GM12878 (cell line): ENCODE results near the gene TRIM22. TPM values are rescaled to one million over a fixed set of nuclear protein-coding genes. Genes with fewer than 3 reads are reported as not detected.
"Not testable (repeated sequence)": the region's sequence is repeated elsewhere in the genome, so short reads cannot be mapped to it uniquely, and the experiment has no call there.

Experiments used
- ATAC-seq: fragments of 200-7000 bp; cut with Tn5 transposase; 3 replicates; pipeline ENCODE4 v1.9.1; 2020; ENCODE audit warnings: mild to moderate bottlenecking, moderate library complexity
- BruUV-seq: library from RNA; stranded (reverse); fragments of 400-500 nt; replicated peaks from 2 replicates; lab custom pipeline; 2021; lab: Mats Ljungman, UMichigan
- CTCF ChIA-PET: fragments of 300-600 bp; sonication (Branson Sonifier 250); formaldehyde crosslinking; extraction: SDS; loops from one replicate; lab custom pipeline; 2021; ENCODE audit warnings: inconsistent platforms; lab: Yijun Ruan, JAX
- POLR2A ChIA-PET: fragments of 350-600 bp; formaldehyde crosslinking; extraction: SDS; loops from one replicate; lab custom pipeline; 2021; ENCODE audit warnings: inconsistent platforms; lab: Charles Lee
- RAD21 ChIA-PET: fragments of 300-600 bp; sonication (Branson Sonifier 250); formaldehyde crosslinking; loops from one replicate; lab custom pipeline; 2023; ENCODE audit warnings: antibody characterized with exemption; ENCODE audit not compliant: unreplicated experiment; lab: Charles Lee
- SMC1A ChIA-PET: fragments of 300-600 bp; sonication (Branson Sonifier 250); formaldehyde crosslinking; loops from one replicate; lab custom pipeline; 2023; ENCODE audit not compliant: unreplicated experiment, uncharacterized antibody; lab: Charles Lee
- DNase-seq: peaks from one replicate; pipeline ENCODE4 v3.0.0-alpha.2; 2011; ENCODE audit warnings: low read depth, low spot score
- FAIRE-seq: peaks from 3 replicates; lab custom pipeline; 2011; peaks lifted over from hg19 to GRCh38; lab: Jason Lieb, UNC
- H2AFZ ChIP-seq: 2 replicates; pipeline ENCODE4 v1.6.0; 2011; ENCODE audit warnings: low read depth, low read length, control low read depth; ENCODE audit not compliant: control insufficient read depth
- H3K27ac ChIP-seq: 2 replicates; pipeline ENCODE4 v1.5.1; 2011; ENCODE audit warnings: control low read depth; ENCODE audit not compliant: control insufficient read depth, insufficient read depth
- H3K27me3 ChIP-seq, 2 experiments: replicated peaks in 1 of 2; 2 replicates each; pipeline versions ENCODE4 v1.6.0 to v1.6.1; 2011; ENCODE audit warnings: low read length in 1 of 2; ENCODE audit not compliant: control insufficient read depth in 2 of 2, insufficient read depth in 2 of 2
- H3K36me3 ChIP-seq, 2 experiments: 2 replicates each; pipeline ENCODE4 v1.5.1; 2011; ENCODE audit warnings: low read length in 1 of 2; ENCODE audit not compliant: control insufficient read depth in 2 of 2, insufficient read depth in 2 of 2
- H3K4me1 ChIP-seq: 2 replicates; pipeline ENCODE4 v1.6.1; 2011; ENCODE audit warnings: mild to moderate bottlenecking, low read length, moderate library complexity, mixed read lengths; ENCODE audit not compliant: control insufficient read depth, insufficient read depth
- H3K4me2 ChIP-seq: 2 replicates; pipeline ENCODE4 v1.6.0; 2011; ENCODE audit warnings: control low read depth; ENCODE audit not compliant: control insufficient read depth, insufficient read depth
- H3K4me3 ChIP-seq: fragments of 200-600 bp; sonication (generic); 2 replicates; pipeline ENCODE4 v1.5.1; 2016
- H3K79me2 ChIP-seq: 2 replicates; pipeline ENCODE4 v1.6.0; 2011; ENCODE audit warnings: low read length; ENCODE audit not compliant: control insufficient read depth, insufficient read depth
- H3K9ac ChIP-seq: 2 replicates; pipeline ENCODE4 v1.8.0; 2011; ENCODE audit warnings: low read length, control low read depth, mixed read lengths; ENCODE audit not compliant: control insufficient read depth, insufficient read depth
- H3K9me3 ChIP-seq: replicated peaks from 3 replicates; pipeline ENCODE4 v1.5.1; 2011; ENCODE audit warnings: mild to moderate bottlenecking, low read length; ENCODE audit not compliant: control insufficient read depth, insufficient read depth
- H4K20me1 ChIP-seq: 2 replicates; pipeline ENCODE4 v1.6.0; 2011; ENCODE audit not compliant: control insufficient read depth, insufficient read depth
- ATF2 ChIP-seq: IDR thresholded peaks from 2 replicates; pipeline ENCODE4 v1.6.1; 2012; ENCODE audit warnings: low read length, inconsistent platforms
- BCLAF1 ChIP-seq: fragments of 450-650 bp; IDR thresholded peaks from 2 replicates; pipeline ENCODE4 v1.6.1; 2017; ENCODE audit warnings: antibody characterized with exemption, mild to moderate bottlenecking, moderate library complexity
- CEBPB ChIP-seq, 2 experiments: fragments of 150-350 bp in 1 of 2; IDR thresholded peaks; 2 replicates each; pipeline ENCODE4 v1.6.1; 2012 to 2014; ENCODE audit warnings: low read depth in 2 of 2, low read length in 2 of 2, borderline replicate concordance in 1 of 2, inconsistent platforms in 1 of 2
- CHD4 ChIP-seq: fragments of 200-600 bp; sonication (generic); IDR thresholded peaks from 2 replicates; pipeline ENCODE4 v1.6.1; 2016; ENCODE audit warnings: mild to moderate bottlenecking
- CREB1 ChIP-seq: IDR thresholded peaks from 2 replicates; pipeline ENCODE4 v1.6.1; 2012; ENCODE audit warnings: low read depth, mild to moderate bottlenecking, inconsistent platforms
- ESRRA ChIP-seq: IDR thresholded peaks from 2 replicates; pipeline ENCODE4 v1.6.1; 2012; ENCODE audit warnings: mild to moderate bottlenecking, low read length, improper control_type of control experiment
- IKZF2 ChIP-seq, 2 experiments: fragments of 450-650 bp; IDR thresholded peaks; 2 replicates each; pipeline ENCODE4 v1.6.1; 2017; ENCODE audit warnings: mild to moderate bottlenecking in 2 of 2, moderate library complexity in 2 of 2
- MXI1 ChIP-seq: fragments of 150-350 bp; IDR thresholded peaks from 2 replicates; pipeline ENCODE4 v1.6.1; 2011; ENCODE audit warnings: low read depth, mild to moderate bottlenecking, inconsistent platforms, low read length, improper control_type of control experiment
- NRF1 ChIP-seq: conservative IDR thresholded peaks from 2 replicates; pipeline ENCODE4 v1.6.1; 2011; ENCODE audit warnings: mild to moderate bottlenecking, low read depth, low read length, improper control_type of control experiment
- PAX5 ChIP-seq: IDR thresholded peaks from 2 replicates; pipeline ENCODE4 v1.6.1; 2011; ENCODE audit warnings: low read depth, low read length, borderline replicate concordance
- POLR2A ChIP-seq: IDR thresholded peaks from 2 replicates; pipeline ENCODE4 v1.6.1; 2011; ENCODE audit warnings: low read depth, mild to moderate bottlenecking, low read length
- POLR2AphosphoS2 ChIP-seq: IDR thresholded peaks from 2 replicates; pipeline ENCODE4 v1.6.1; 2011; ENCODE audit warnings: low read depth, mild to moderate bottlenecking, low read length, improper control_type of control experiment, moderate library complexity
- SMC3 ChIP-seq: IDR thresholded peaks from 2 replicates; pipeline ENCODE4 v1.6.1; 2011; ENCODE audit warnings: low read length, improper control_type of control experiment, borderline replicate concordance
- SP1 ChIP-seq: IDR thresholded peaks from one replicate; pipeline ENCODE4 v1.6.1; 2011; ENCODE audit warnings: low read depth, low read length
- SREBF2 ChIP-seq: IDR thresholded peaks from 2 replicates; pipeline ENCODE4 v1.6.1; 2012; ENCODE audit warnings: mild to moderate bottlenecking, low read length
- ZBED1 ChIP-seq: IDR thresholded peaks from 2 replicates; pipeline ENCODE4 v1.6.1; 2016; ENCODE audit warnings: borderline replicate concordance
- WGBS: methylation state at CpG from one replicate; pipeline ENCODE4 v1.1.6; 2016; ENCODE audit warnings: low lambda C conversion rate; ENCODE audit not compliant: insufficient replicate concordance, insufficient coverage; ENCODE audit errors: missing lambda C conversion rate; 5-methylcytosine and 5-hydroxymethylcytosine counted together
- in situ Hi-C: fragments of 300-500 bp; cut with MboI; formaldehyde crosslinking; loops from 9 replicates; pipeline ENCODE4 v1.14.3; 2018; ENCODE audit warnings: mixed read lengths
- intact Hi-C: fragments of 100-400 bp; cut with micrococcal nuclease; formaldehyde crosslinking; loops from one replicate; pipeline ENCODE4 v1.14.2; 2022; ENCODE audit not compliant: unreplicated experiment
- polyA plus RNA-seq, 11 experiments: library from polyadenylated mRNA; depleted of rRNA in 4 of 11; unstranded in 6 of 11; stranded (reverse) in 5 of 11; fragments of >200 nt; fragmentation: Nextera tagmentation in 4 of 11; fragmentation: Illumina TruSeq in 1 of 11; extraction: Ambion mirVana in 4 of 11; extraction: Trizol in 1 of 11; gene quantifications; 1 replicate in 1 of 11; 2 replicates in 10 of 11; pipeline versions ENCODE4 v1.2.1 to v1.2.3, GENCODE V29; 2011 to 2016; ENCODE audit warnings: inconsistent platforms in 2 of 11, missing spikeins in 2 of 11, low read depth in 1 of 11
- total RNA-seq, 4 experiments: library from RNA; depleted of rRNA in 3 of 4; stranded (reverse); fragments of >200 nt in 3 of 4; fragmentation: Illumina TruSeq in 1 of 4; extraction: Trizol in 1 of 4; gene quantifications; 2 replicates each; pipeline versions ENCODE4 v1.2.1 to v1.2.3, GENCODE V29; 2013 to 2021

The TRIM22 gene
- total and polyA plus RNA-seq, 10 of the 15 experiments (the other 5 are each of a cell fraction or from before 2014, with no cell fraction given), result 116 to 485 (median 204) TPM

GRCh38 chr11:5655474-5655873, 34.1 kb upstream of the TRIM22 start:
- in situ Hi-C loops (no loop called here), intact Hi-C loops (no loop called here)
- Histone ChIP-seq H3K9me3 (no peaks in the 10 kb centered on the region; the same call in 2 of the 3 replicates), H3K4me2 (no peak overlapping the region), H3K27me3 (no peaks in the 10 kb centered on the region), H4K20me1 (no peaks in the 10 kb centered on the region), H2AFZ (no peak overlapping the region), H3K36me3 (no peaks in the 10 kb centered on the region), H3K4me3 (no peak overlapping the region), H3K4me1 (no peaks in the 10 kb centered on the region), H3K9ac (no peak overlapping the region), H3K27ac (no peak overlapping the region), H3K79me2 (no peaks in the 10 kb centered on the region)
- ChIA-PET SMC1A (no interaction called here), POLR2A (no interaction called here), RAD21 (no interaction called here), CTCF (interaction anchor here (0.7 kb wide), 1 partner anchor 55 kb away, joined by 3 read pairs; no protein-coding TSS in a partner anchor)
- no peak for DNase-seq
- no peak for TF ChIP-seq POLR2A
- TF ChIP-seq ZBED1, result no peak
- no peak for TF ChIP-seq SMC3
- no peak for TF ChIP-seq POLR2AphosphoS2
- no peak for TF ChIP-seq CHD4
- no peak for TF ChIP-seq PAX5
- TF ChIP-seq CREB1, result no peak
- TF ChIP-seq SREBF2, result no peak
- no peak for TF ChIP-seq SP1
- no peak for TF ChIP-seq ESRRA
- TF ChIP-seq NRF1, result no peak
- TF ChIP-seq CEBPB (IDR thresholded peaks at IDR 0.05; ENCODE audit: borderline replicate concordance in 1 of 2, low read depth in 2 of 2, low read length in 2 of 2), result no peak
- no peak for TF ChIP-seq ATF2
- TF ChIP-seq MXI1, result no peak
- TF ChIP-seq BCLAF1, result no peak
- TF ChIP-seq IKZF2 (IDR thresholded peaks at IDR 0.05), result no peak
- no peak for ATAC-seq
- no peak for FAIRE-seq
- 99% methylated on average over 4 of the region's 4 CpGs for WGBS
- no TSS peak for BruUV-seq

GRCh38 chr11:5656956-5657355, 32.6 kb upstream of the TRIM22 start:
- H4K20me1 ChIP-seq, H3K4me2 ChIP-seq, H3K79me2 ChIP-seq, H3K27ac ChIP-seq, H3K9me3 ChIP-seq, intact Hi-C loops, CTCF ChIA-PET, H2AFZ ChIP-seq, FAIRE-seq, H3K4me1 ChIP-seq, H3K9ac ChIP-seq, ATAC-seq, BruUV-seq, H3K36me3 ChIP-seq, SMC1A ChIA-PET, POLR2A ChIA-PET, H3K27me3 ChIP-seq, in situ Hi-C loops, H3K4me3 ChIP-seq, RAD21 ChIA-PET, DNase-seq: not testable (repeated sequence)
- 77% methylated on average over 2 of the region's 2 CpGs for WGBS
